Colonic mucosa (tissue), 4 donors: ENCODE results near the gene SRPRB. TPM values are rescaled to one million over a fixed set of nuclear protein-coding genes. Genes with fewer than 3 reads are reported as not detected.

Experiments
- DNase-seq: peaks from one replicate; pipeline ENCODE4 v3.0.0-alpha.2; 2020
- H3K27ac ChIP-seq: fragments of 200-600 bp; one replicate; pipeline ENCODE4 v1.8.0; 2021
- H3K27me3 ChIP-seq: fragments of 200-600 bp; one replicate; pipeline ENCODE4 v1.8.0; 2021
- H3K36me3 ChIP-seq: fragments of 200-600 bp; one replicate; pipeline ENCODE4 v1.8.0; 2021
- H3K4me1 ChIP-seq: fragments of 200-600 bp; one replicate; pipeline ENCODE4 v1.8.0; 2021; ENCODE audit warnings: mild to moderate bottlenecking
- H3K4me3 ChIP-seq: fragments of 200-600 bp; one replicate; pipeline ENCODE4 v1.8.0; 2021
- H3K9ac ChIP-seq, 2 donors: one replicate each; pipeline ENCODE4 v1.7.0; 2013; ENCODE audit warnings: control low read depth in 2 of 2, low read depth in 2 of 2, low read length in 2 of 2
- H3K9me3 ChIP-seq: fragments of 200-600 bp; one replicate; pipeline ENCODE4 v1.8.0; 2021
- CTCF ChIP-seq: fragments of 200-600 bp; IDR thresholded peaks from one replicate; pipeline ENCODE4 v1.8.0; 2022; ENCODE audit warnings: antibody characterized with exemption, mild to moderate bottlenecking
- intact Hi-C: fragments of 100-400 bp; cut with DNase I; formaldehyde crosslinking; loops from one replicate; pipeline ENCODE4 v1.14.1; 2022
- total RNA-seq, 2 donors: library from RNA; stranded (reverse); fragmentation: NEBNext Ultra II Directional in 1 of 2; extraction: Animal tissue kit (Norgen Biotek cat#: 25700) in 1 of 2; gene quantifications; one replicate each; pipeline ENCODE4 v1.2.1, GENCODE V29; 2021
- donor health status: healthy.
- donor health status: DM: no; HTN: no; CAD: no.
- donor health status: DM: no; HTN: no; CAD: no.

SRPRB gene
- total RNA-seq, 2 donors from 2014 or later = 38.0 to 86.1 TPM

GRCh38 chr3:133763797-133764683 lies 41.6 kb upstream of the SRPRB start:
- Histone ChIP-seq H3K27me3 (no peaks in the 10 kb centered on the region), H3K36me3 (no peaks in the 10 kb centered on the region), H3K4me3 (no peak overlapping the region), H3K4me1 (no peaks in the 10 kb centered on the region), H3K9me3 (no peaks in the 10 kb centered on the region), H3K27ac (no peak overlapping the region), H3K9ac (no peak overlapping the region)
- TF ChIP-seq CTCF = no peak
- no peak for DNase-seq
- intact Hi-C loops = no loop called here

- no peak overlapping the region for H3K9ac ChIP-seq
- intact Hi-C loops = no loop called here
- H3K4me3 ChIP-seq = no peak overlapping the region
- no peaks in the 10 kb centered on the region for H3K4me1 ChIP-seq
- DNase-seq = no peak
- no peaks in the 10 kb centered on the region for H3K36me3 ChIP-seq
- no peak for TF ChIP-seq CTCF
- H3K9me3 ChIP-seq = no peaks in the 10 kb centered on the region
- no peaks in the 10 kb centered on the region for H3K27me3 ChIP-seq
- H3K27ac ChIP-seq = no peak overlapping the region
Observed at GRCh38 chr3:133765256-133765655, 40.4 kb upstream of the SRPRB start.

- intact Hi-C loops = no loop called here
- Histone ChIP-seq H3K4me1 (no peaks in the 10 kb centered on the region), H3K9me3 (no peaks in the 10 kb centered on the region), H3K27ac (no peak overlapping the region), H3K36me3 (no peaks in the 10 kb centered on the region), H3K4me3 (no peak overlapping the region), H3K27me3 (no peaks in the 10 kb centered on the region), H3K9ac (no peak overlapping the region)
- TF ChIP-seq CTCF = no peak
- no peak for DNase-seq
Observed at GRCh38 chr3:133767607-133768006, 38.0 kb upstream of the SRPRB start.

GRCh38 chr3:133769536-133769935 lies 36.1 kb upstream of the SRPRB start:
- Histone ChIP-seq H3K36me3 (no peaks in the 10 kb centered on the region), H3K27me3 (no peaks in the 10 kb centered on the region), H3K9ac (no peak overlapping the region), H3K4me3 (no peak overlapping the region), H3K9me3 (no peaks in the 10 kb centered on the region), H3K4me1 (no peaks in the 10 kb centered on the region), H3K27ac (no peak overlapping the region)
- TF ChIP-seq CTCF = no peak
- DNase-seq = no peak
- intact Hi-C loops = no loop called here

GRCh38 chr3:133773732-133774131 lies 31.9 kb upstream of the SRPRB start:
- Histone ChIP-seq H3K4me3 (no peak overlapping the region), H3K4me1 (no peaks in the 10 kb centered on the region), H3K9me3 (no peaks in the 10 kb centered on the region), H3K36me3 (no peaks in the 10 kb centered on the region), H3K9ac (no peak overlapping the region), H3K27me3 (no peaks in the 10 kb centered on the region), H3K27ac (no peak overlapping the region)
- no peak for DNase-seq
- no peak for TF ChIP-seq CTCF
- intact Hi-C loops = no loop called here
